ENCODE measurements around the gene RIPOR3.
"Not testable (repeated sequence)": the region's sequence is repeated elsewhere in the genome, so short reads cannot be mapped to it uniquely, and the experiment has no call there.

RIPOR3 gene

DNA sequence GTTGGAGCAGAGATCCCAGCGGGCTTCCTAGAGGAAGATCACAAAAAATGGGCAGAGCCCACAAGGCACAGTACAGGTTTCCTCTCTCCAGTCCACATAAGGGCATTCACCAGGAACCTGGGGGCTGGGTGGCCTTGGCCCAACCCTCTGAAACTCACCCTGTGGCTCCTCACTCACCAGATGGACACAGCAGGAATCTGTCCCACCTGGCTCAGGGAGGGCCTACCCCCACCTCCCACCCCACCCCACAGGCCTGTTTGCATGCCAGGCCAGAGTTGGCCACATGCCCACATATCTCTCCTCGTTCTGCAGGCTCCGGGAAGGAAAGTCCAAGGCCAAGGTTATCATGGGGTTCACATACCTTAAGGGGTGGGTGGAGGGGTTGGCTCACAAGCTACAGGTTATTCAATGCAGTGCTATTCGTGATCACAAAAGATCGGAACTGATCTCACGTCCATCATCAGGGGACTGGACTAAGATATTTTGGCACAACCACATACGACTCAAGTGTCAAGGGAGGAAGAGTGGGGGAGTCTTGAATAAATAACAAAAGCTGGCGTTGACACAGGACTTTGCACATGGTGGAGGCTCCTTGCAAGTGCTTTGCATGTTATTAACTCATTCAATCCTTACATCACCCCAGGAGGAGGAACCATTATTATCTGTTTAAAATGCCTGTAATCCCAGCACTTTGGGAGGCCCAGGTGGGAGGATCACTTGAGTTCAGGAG lies 13.0 kb downstream of the RIPOR3 start:
- peaks cover 9% of the 10 kb centered on the region for H3K27me3 Mint-ChIP-seq (ENCODE audit: low read depth)
- no peaks in the 10 kb centered on the region for H3K9me3 Mint-ChIP-seq
- no peaks in the 10 kb centered on the region for H3K36me3 Mint-ChIP-seq (ENCODE audit: low read depth)
- TF ChIP-seq, protein P1, sequence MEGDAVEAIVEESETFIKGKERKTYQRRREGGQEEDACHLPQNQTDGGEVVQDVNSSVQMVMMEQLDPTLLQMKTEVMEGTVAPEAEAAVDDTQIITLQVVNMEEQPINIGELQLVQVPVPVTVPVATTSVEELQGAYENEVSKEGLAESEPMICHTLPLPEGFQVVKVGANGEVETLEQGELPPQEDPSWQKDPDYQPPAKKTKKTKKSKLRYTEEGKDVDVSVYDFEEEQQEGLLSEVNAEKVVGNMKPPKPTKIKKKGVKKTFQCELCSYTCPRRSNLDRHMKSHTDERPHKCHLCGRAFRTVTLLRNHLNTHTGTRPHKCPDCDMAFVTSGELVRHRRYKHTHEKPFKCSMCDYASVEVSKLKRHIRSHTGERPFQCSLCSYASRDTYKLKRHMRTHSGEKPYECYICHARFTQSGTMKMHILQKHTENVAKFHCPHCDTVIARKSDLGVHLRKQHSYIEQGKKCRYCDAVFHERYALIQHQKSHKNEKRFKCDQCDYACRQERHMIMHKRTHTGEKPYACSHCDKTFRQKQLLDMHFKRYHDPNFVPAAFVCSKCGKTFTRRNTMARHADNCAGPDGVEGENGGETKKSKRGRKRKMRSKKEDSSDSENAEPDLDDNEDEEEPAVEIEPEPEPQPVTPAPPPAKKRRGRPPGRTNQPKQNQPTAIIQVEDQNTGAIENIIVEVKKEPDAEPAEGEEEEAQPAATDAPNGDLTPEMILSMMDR (IDR thresholded peaks at IDR 0.05; ENCODE audit: unreplicated experiment in 3 of 3): no peak
- peaks cover 32% of the 10 kb centered on the region for H3K4me1 Mint-ChIP-seq
- H3K4me3 Mint-ChIP-seq: no peak overlapping the region
- H3K27ac Mint-ChIP-seq: peak overlapping the region; percentile 54 to 82 (median 67)

DNA sequence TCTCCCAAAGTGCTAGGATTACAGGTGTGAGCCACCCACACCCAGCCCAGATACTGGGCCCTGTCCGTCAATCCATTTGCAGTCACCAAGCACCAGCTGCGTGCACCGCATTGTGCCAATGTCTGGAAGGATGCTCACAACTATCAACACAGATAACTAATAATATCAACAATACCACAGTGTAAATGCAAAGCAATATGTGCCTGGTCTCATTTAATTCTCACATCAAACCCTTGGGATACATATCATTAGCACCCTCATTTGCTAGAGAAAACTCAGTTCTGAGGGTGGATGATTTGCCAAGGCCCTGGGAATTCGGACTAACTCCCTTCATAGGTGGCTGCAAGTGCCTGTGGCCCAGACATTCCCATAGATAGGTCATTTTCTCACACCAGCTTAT lies 14.5 kb downstream of the RIPOR3 start:
- H3K4me1 Mint-ChIP-seq: peaks cover 37% of the 10 kb centered on the region
- TF ChIP-seq, protein P1 (IDR thresholded peaks at IDR 0.05; ENCODE audit: unreplicated experiment in 3 of 3): no peak
- peaks cover 12% of the 10 kb centered on the region for H3K27me3 Mint-ChIP-seq (ENCODE audit: low read depth)
- H3K9me3 Mint-ChIP-seq: no peaks in the 10 kb centered on the region
- no peaks in the 10 kb centered on the region for H3K36me3 Mint-ChIP-seq (ENCODE audit: low read depth)
- H3K4me3 Mint-ChIP-seq: no peak overlapping the region
- H3K27ac Mint-ChIP-seq: peak overlapping the region; percentile 27 to 38 (median 27)

DNA sequence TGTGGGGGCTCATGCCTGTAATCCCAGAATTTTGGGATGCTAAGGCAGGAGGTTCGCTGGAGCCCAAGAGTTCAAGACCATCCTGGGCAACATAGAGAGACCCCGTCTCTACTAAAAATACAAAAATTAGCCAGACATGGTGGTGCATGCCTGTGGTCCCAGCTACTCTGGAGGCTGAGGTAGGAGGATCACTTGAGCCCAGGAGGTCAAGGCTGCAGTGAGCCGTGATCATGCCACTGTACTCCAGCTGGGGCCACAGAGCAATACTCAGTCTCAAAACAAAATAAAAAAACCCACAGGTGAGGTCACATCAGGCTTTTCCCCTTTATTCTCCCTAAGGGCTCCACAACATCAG lies 15.0 kb downstream of the RIPOR3 start:
- H3K4me3 Mint-ChIP-seq; H3K36me3 Mint-ChIP-seq (ENCODE audit: low read depth); H3K27ac Mint-ChIP-seq; H3K27me3 Mint-ChIP-seq (ENCODE audit: low read depth); H3K9me3 Mint-ChIP-seq: not testable (repeated sequence)
- peaks cover 39% of the 10 kb centered on the region for H3K4me1 Mint-ChIP-seq

DNA sequence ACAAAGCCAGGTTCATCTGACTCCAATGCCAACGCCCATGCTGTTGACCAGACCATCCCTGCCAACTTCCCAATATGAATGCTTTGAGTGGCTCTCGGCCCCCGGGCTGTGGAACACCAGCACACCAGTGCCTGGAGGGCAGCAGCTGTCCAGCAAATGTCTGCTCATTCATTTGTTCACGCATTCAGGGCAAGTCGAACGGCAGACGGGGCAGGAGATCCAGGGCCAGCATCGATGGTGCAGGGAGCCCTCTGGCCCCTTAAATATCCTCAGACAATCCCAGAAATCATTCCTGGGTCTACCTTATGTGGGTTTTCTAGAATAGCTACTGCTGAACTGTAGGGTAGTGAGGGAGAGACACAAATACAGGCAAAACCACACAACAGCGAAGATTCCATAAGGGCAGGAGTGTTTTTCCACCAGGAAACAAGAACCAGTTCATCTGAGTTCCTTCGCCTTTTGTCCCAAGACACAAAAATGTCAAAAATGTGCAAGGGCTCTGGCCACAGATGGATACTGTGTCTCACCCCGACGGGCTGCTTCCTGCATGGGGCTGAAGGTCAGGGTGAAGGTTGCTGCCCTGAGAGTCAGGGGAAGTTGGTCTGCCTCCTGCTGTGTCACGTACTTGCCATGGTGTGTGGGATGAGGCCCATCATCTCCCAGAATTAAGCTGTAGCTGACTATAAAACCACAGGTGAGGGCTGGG lies 15.5 kb downstream of the RIPOR3 start:
- Mint-ChIP-seq H3K9me3 (no peaks in the 10 kb centered on the region), H3K4me1 (peaks cover 42% of the 10 kb centered on the region), H3K27ac (peak overlapping the region in 2 of 3 experiments; percentile 47 to 69), H3K4me3 (no peak overlapping the region), H3K27me3 (ENCODE audit: low read depth) (peaks cover 7% of the 10 kb centered on the region), H3K36me3 (ENCODE audit: low read depth) (no peaks in the 10 kb centered on the region)
- TF ChIP-seq, protein P1 (IDR thresholded peaks at IDR 0.05; ENCODE audit: unreplicated experiment in 3 of 3): no peak

DNA sequence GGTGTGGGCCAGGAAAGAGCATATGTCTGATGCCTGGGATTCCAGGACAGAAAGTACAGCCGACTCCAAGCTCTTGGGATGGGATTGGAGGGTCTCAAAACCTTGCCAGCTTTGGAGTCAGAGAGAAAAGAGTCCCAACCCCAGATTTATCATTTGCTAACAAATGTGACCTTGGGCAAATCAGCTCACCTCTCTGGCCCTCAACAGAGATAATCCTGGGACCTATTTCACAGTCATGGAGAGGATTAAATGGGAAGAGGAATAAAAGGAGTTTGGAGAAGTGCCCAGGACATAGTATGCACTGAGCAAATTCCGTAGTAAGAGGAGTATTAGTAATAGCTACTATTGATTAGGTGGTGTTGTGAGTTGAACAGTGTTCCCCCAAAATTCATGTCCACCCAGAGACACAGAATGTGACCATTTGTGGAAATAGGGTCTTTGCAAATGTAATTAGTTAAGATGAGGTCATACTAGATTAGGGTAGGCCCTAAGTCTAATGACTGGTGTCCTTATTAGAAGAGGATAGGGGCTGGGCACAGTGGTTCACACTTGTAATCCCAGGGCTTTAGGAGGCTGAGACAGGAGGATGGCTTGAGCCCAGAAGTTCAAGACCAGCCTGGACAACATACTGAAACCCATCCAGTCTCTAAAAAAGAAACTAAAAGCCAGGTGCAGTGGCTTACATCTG lies 17.1 kb downstream of the RIPOR3 start:
- Mint-ChIP-seq H3K27me3 (ENCODE audit: low read depth) (peaks cover 7% of the 10 kb centered on the region), H3K9me3 (no peaks in the 10 kb centered on the region), H3K4me1 (peaks cover 39% of the 10 kb centered on the region), H3K36me3 (ENCODE audit: low read depth) (no peaks in the 10 kb centered on the region), H3K4me3 (no peak overlapping the region), H3K27ac (peak overlapping the region; percentile 94 to 97 (median 95))
- TF ChIP-seq, protein P1 (IDR thresholded peaks at IDR 0.05; ENCODE audit: unreplicated experiment in 3 of 3): no peak

DNA sequence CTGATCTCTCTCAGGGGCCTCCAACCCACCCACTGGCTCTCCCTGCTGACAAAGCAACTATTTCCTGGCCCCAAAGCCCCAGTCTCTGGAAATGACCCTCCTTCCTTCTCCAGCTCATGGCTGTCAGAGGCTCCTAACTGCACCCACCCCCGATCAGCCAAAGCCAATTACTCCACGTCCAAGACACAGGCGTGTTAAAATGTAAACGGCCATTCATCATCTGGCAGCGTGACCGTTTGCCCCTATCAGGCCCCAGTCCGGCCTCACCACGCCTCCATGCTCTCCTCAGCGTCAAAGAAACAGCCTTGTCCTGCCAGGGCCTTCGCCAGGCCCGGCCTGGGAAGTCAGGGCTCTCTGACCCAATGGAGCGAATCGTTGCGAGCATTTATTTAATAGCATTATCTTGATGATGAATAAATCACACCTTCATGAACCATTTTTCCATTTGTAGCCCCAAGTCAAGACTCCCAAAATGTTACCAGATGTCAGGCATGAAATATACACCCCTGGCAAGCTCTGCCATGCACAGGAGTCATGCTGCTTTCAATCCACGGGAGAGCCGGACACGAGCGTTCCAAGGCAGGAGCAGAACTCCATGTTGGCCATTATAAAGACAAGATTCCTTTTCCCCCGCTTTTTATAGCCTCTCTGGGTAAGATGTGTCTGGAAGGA lies 17.7 kb downstream of the RIPOR3 start:
- no peaks in the 10 kb centered on the region for H3K36me3 Mint-ChIP-seq (ENCODE audit: low read depth)
- H3K4me1 Mint-ChIP-seq: peaks cover 43% of the 10 kb centered on the region
- H3K27ac Mint-ChIP-seq: peak overlapping the region; percentile 94 to 97 (median 95)
- peak overlapping the region; percentile 1 to 22 (median 10) for H3K4me3 Mint-ChIP-seq
- TF ChIP-seq, protein P1 (IDR thresholded peaks at IDR 0.05; ENCODE audit: unreplicated experiment in 3 of 3): no peak
- H3K27me3 Mint-ChIP-seq (ENCODE audit: low read depth): peaks cover 7% of the 10 kb centered on the region
- H3K9me3 Mint-ChIP-seq: no peaks in the 10 kb centered on the region
